ENCODE measurements around the gene KDM3A.

KDM3A gene

DNA sequence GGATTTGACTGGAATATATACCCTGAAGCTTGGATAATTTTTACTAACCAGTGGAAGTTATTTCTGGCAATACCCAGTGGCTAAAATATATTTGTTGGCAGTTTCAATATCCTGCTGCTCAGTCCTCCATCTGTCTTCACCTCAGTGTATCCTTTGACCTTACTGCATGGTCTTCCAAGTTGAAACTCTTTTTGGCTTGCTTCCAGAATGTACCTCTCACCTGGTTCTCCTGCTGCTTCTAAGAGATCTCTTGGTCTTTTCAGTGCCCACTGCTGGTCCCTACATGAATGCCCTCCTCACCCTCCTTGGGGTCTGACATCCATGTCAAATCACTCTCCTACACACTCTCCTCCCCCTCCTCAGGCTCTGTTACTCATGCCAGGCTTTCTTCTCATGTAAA is 4.8 kb upstream of the KDM3A start:
- ATAC-seq: no peak

DNA sequence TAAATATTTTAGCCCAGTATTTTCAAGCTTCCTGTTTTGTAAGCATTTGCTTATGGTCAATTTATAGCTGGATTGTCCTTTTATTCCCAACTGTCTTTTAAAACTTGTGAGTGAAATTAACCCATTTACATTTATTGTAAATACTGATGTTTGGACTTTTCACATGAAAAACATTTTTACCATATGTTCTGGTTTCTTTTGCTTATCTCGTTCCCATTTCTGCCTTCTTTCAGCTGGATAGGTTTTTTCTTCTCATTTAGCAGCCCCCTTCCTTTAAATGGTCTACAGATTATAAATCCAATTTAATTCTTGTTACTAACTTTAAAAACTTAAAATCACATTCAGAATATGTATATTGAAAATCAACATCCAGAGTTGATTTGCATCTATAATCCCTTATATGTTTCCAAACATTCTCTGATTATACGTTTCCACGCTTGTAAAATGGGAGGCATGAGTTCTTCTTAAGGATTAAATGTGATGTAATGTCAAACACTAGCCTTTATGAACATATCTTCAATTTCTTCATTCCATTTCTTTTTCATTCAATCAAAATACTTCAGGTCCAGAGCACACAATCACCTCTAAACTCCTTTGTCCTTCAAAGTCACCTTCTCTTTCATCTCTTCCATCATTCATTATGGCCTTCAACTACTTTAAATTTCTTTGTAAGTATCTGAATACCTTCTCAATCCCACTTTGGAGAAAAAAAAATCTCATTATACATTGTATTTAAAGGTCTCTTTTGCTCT is 1.1 kb upstream of the KDM3A start:
- ATAC-seq: no peak

DNA sequence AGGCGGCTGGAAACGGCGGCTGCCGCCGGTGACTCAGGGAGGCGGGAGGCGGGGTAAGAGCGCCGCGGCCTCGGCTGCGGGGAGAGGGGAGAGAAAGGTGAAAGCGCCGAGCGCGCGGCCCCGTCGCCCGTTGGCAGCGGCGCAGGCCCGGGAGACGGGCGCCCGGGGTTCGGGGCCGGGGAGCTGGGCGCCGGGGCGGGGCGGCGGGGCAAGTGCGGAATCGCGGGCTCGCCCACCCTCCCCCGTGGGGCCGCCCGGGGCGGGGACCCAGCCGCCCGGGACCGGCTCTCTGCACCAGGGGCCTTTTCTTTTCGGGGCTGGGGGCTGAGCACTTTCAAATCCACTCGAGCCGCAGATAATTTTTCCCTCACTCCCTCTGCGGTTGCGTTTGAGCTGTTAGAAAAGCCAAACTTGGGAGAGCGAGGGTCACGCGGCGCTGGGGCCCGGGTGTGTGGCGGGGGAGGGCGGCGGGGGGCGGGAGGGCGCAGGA is 266 bp downstream of the KDM3A start:
- no peak for ATAC-seq

DNA sequence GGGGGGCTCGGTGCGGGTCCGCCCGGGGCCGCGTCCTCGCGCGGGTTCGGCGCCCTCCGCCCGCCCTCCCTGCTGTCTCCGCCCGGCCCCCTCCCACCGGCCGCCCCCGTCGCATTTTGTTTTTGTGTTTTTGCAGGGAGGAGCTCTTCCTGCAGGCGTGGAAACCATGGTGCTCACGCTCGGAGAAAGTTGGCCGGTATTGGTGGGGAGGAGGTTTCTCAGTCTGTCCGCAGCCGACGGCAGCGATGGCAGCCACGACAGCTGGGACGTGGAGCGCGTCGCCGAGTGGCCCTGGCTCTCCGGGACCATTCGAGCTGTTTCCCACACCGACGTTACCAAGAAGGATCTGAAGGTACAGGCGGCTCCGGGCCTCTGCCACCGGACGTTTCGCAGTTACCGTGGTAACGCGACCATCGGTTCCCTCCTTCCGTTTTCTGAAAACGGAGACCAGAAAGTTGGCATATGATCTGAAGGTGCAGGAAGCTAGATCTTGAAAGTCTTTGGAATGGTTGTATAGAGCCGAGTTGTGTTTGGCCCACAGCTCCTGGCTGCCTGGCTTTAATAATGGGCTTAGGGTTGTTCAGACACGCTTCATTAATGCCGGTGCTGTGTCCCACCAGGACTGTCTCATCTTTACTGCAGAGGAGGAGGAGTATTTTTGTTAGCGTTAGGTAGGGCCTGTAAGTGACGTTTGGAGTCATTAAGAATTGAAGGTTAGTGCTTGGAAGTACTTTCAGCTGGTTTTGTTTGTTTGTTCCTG is 891 bp downstream of the KDM3A start:
- peak in 1 of 2 donors; percentile 1 for ATAC-seq

GRCh38 chr2:86442642-86443005 is 1.5 kb downstream of the KDM3A start:
- peak; percentile 62 to 66 for ATAC-seq

DNA sequence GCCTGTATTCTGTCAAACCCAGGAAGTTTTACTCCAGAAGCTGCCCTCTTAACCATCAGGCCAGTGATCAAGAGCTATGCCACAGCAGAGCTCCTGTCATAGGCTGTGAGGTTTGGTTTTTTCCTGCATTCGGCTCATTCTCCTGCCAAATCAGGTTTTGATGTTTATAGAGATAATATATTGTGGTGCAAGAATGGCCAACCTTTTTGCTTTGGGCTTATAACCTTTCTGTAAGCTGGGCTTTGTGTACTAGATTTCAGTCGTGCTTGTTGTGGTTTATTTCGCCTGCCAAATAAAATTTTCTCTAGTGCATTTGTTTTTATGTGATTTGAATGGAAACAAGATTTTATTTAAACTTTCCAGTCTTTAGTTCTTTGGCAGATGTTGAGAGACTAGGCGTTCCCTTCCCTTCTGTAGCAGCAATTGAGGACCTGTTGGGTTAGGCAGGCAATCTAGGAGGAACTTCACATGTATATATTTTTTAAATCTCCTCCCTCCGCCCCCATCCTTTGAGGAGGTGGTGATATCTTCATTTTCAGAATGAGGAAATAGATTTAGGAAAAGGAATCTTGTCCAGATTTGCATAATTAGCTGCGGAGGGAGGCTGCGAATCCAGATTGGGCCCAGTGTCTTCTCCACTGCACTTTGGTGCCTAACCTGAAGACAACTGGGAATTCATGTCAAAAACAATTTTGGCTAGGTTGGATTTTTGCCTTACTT is 2.6 kb downstream of the KDM3A start:
- ATAC-seq: no peak

DNA sequence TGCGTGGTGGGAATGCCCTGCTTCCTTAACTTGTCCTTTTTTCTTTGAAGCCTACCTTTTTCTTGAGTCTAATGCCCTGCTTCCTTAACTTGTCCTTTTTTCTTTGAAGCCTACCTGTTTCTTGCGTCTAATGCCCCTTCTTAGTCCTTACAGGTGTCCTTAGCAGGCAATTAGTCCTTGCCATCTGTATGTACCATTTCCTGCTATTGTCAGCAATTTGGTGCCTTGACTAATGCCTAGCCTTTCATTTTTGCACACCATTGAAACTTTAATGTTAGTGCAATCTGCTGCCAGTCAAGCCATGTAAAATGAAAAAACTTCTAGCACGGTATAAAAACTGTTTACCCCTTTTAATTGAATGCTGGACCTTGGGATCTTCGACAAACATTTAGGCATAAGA is 4.3 kb downstream of the KDM3A start:
- no peak for ATAC-seq

GRCh38 chr2:86446060-86446459 is 4.9 kb downstream of the KDM3A start:
- no peak for ATAC-seq

GRCh38 chr2:86453836-86454235 is 12.7 kb downstream of the KDM3A start:
- ATAC-seq: no peak

DNA sequence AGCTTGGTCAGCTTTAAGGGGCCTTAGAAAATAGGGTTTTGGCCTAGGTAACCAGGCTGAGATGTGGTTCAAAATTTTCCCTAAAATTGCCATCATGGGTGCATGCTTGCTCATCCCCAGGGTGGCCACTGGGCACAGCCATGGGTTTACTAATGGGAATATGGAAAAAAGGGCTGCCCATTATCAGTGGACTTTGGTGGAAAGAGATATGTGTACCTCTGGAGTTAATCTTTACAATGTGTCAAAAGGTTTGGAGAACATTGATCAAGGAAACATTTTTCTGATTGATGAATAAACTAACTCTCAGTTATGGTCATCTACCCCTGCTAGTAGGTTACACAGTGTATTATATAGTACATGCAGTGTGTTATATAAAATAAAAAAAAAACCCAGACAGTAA is 13.1 kb downstream of the KDM3A start:
- ATAC-seq: no peak

DNA sequence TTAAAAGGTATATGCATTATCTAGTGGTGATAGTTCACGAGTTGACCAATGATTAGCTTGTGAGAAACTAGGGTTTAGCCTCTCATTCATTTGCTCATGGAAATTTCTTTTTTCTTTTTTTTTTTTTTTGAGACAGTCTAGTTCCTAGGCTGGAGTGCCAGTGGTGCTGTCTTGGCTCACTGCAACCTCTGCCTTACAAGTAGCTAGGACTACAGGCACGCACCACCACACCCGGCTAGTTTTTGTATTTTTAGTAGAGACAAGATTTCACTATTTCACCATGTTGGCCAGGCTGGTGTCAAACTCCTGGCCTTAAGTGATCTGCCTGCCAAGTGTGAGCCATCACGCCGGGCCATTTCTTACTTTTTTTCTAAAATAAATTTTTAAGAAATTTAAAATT is 14.0 kb downstream of the KDM3A start:
- ATAC-seq: no peak

DNA sequence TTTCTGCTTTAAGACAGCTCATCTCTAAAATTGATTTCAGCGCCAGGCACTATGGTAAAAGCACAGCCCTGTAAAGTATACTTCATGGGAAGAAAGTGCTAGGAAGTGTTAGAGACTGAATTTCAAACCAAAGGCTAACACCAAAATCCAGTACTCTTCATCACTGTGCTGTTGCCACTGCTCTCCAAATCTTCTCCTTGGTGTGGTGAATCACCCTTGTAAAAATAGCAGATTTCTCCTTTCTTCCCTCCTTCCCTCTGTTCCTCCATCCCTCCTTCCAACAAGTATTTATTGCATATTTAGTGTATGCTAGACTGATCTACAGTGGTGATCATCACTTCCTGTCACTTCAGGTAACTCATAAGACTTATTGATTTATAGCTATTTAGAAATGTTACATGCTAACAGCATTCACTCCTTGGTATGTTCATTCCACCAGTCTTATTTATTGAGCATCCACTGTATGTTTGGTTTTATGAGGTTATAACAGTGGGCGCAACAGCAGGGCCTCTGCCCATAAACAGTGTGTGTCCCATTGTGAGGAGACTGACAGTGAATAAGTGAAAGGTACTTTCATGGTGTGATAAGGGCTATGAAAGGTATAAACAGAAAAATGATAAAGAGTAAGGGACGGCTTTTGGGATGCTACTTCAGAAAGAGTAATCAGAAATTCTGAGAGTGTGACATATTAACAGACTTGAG is 20.0 kb downstream of the KDM3A start:
- ATAC-seq: no peak

DNA sequence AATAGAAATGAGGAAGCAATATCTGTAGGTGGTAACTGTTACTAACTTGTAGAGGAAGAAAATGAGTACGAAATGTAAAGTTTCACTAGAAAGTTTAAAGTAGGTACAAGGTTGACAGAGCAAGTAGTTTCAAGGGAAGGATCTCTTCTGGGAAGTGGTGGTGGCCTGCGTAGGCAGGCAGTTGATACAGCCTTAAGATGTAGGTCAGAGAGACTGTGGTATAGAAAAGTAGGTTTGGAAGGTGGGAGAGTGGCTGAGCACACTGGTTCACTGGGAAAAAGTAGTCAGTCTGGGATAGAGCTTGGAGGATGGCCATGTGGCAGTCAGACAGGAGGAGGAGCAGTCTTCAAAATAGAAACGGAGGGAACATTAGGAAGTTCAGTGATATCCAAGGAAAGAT is 23.5 kb downstream of the KDM3A start:
- ATAC-seq: peak; percentile 23 to 48

DNA sequence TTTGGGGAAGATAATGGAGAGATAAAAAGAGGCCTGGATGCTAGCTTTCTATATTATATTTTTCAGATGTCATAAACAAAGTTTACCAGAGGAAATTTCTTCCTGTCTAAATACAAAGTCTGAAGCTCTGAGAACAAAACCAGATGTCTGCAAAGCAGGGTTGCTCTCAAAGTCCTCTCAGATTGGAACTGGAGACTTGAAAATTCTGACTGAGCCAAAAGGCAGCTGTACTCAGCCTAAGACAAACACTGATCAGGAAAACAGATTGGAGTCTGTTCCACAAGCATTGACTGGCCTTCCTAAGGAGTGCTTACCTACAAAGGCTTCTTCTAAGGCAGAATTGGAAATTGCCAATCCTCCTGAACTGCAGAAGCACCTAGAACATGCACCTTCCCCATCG is 25.1 kb downstream of the KDM3A start:
- ATAC-seq: no peak

DNA sequence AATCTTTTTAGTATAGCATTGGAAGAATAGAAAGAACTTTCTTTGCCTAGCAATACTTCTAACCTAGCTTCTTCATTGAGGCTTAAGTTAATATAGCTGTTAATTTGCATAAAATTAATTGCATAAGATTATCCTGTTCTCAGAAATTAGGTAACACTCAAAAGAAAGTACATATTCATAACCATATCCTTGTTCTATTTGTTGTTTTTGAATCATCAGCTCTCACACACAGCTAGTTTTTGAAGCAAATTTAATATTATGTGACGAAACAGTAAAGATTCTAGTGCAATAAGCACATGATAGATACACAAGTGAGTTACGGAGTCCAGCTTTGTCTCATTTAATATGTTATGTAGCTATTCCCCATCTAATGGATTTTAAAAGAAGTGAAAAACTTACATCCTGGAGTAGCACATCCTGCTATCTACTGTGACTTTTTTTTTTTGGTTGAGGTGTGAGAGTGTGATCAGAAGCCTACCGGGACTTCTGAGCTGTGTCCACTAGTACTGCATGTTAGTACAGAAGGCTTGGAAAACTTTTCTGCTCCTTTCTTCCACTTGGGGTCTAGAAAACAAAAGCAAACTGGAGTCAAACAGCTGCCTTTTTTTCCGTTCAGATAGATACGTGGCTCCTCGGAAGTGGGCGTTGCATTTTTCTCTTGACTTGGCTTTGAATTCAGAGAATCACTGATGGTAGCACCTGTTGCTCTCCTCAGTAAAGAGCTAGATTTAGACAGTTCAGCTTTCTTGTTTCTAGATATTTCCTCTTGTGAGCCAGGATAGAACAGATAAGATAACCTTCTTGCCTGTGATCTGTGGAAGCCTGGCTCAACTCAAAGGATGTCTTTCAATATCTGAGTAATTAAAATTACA is 27.2 kb downstream of the KDM3A start:
- ATAC-seq: peak; percentile 59 to 67

- no peak for ATAC-seq
Measured at GRCh38 chr2:86470890-86471289, 29.7 kb downstream of the KDM3A start.

- no peak for ATAC-seq
Measured at GRCh38 chr2:86471637-86472036, 30.5 kb downstream of the KDM3A start.

DNA sequence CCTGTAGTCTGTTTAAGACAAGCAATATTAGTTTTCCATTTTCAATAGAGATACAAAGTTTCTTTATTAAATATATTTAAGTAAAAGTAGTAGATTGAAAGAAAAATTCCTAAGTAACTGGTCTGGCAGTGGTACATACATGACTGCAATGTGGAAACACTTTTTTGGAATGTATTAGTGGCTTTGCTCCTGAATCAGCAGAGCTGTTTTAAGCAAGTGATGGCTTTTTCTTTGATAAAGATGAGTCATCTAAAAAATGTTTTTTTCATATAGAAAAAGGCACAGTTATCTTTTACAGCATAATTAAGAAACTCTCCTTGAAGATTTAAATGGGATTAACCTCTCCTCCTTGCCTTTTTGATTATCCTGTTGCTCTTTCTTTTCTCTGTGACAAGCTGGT is 34.9 kb downstream of the KDM3A start:
- no peak for ATAC-seq

- ATAC-seq: no peak
Measured at GRCh38 chr2:86476918-86477317, 35.7 kb downstream of the KDM3A start.

GRCh38 chr2:86477349-86477748 is 36.2 kb downstream of the KDM3A start:
- ATAC-seq: no peak

- no peak for ATAC-seq
Measured at GRCh38 chr2:86480105-86480504, 38.9 kb downstream of the KDM3A start.

GRCh38 chr2:86482034-86482433 is 40.9 kb downstream of the KDM3A start:
- ATAC-seq: peak; percentile 97 to 99

Measured in activated CD4-positive, CD25-positive, alpha-beta regulatory T cell treated with anti-CD3 and anti-CD28 coated beads, Interleukin-2, amount 50 U/mL, for 24 hours (primary cell).